CD4-positive, alpha-beta T cell (primary cell): ENCODE measurements around the gene HDHD2. TPM values are rescaled to one million over a fixed set of nuclear protein-coding genes. Genes with fewer than 3 reads are reported as not detected.

Experiments used
- ATAC-seq: fragments of 200-7000 bp; cut with Tn5 transposase; one replicate; pipeline ENCODE4 v1.10.0; 2022; ENCODE audit warnings: mild to moderate bottlenecking; ENCODE audit not compliant: poor library complexity
- CTCF ChIA-PET: fragments of 350-600 bp; sonication (Branson Sonifier 250); formaldehyde crosslinking; loops from one replicate; lab custom pipeline; 2021; ENCODE audit warnings: antibody characterized with exemption, inconsistent platforms; lab: Charles Lee
- POLR2A ChIA-PET: fragments of 350-600 bp; sonication (Branson Sonifier 250); formaldehyde crosslinking; loops from one replicate; lab custom pipeline; 2021; ENCODE audit warnings: antibody characterized with exemption, inconsistent platforms; lab: Charles Lee
- DNase-seq, 14 experiments: peaks; one replicate each; pipeline ENCODE4 v3.0.0-alpha.2; 2013 to 2020; ENCODE audit warnings: mixed read lengths in 2 of 14
- H3K27ac ChIP-seq, 2 donors: one replicate each; pipeline versions ENCODE4 v1.5.1 to v1.7.0; 2013; ENCODE audit warnings: low read length in 2 of 2, low read depth in 1 of 2, mild to moderate bottlenecking in 1 of 2
- H3K27me3 ChIP-seq, 2 experiments: 1 replicate in 1 of 2; 2 replicates in 1 of 2; pipeline versions ENCODE4 v1.6.1 to v1.7.0; 2013; ENCODE audit warnings: low read length in 2 of 2, control low read depth in 1 of 2, mild to moderate bottlenecking in 1 of 2, moderate library complexity in 1 of 2; ENCODE audit not compliant: insufficient read depth in 2 of 2, control insufficient read depth in 1 of 2
- H3K36me3 ChIP-seq: one replicate; pipeline ENCODE4 v1.6.1; 2013; ENCODE audit warnings: low read length, control low read depth; ENCODE audit not compliant: insufficient read depth
- H3K4me1 ChIP-seq: one replicate; pipeline ENCODE4 v1.6.1; 2013; ENCODE audit warnings: low read length, control low read depth; ENCODE audit not compliant: insufficient read depth
- H3K4me3 ChIP-seq: one replicate; pipeline ENCODE4 v1.5.1; 2013; ENCODE audit warnings: mild to moderate bottlenecking, low read length, moderate library complexity
- H3K9me3 ChIP-seq, 2 experiments: 1 replicate in 1 of 2; 2 replicates in 1 of 2; pipeline versions ENCODE4 v1.6.1 to v1.7.0; 2013; ENCODE audit warnings: low read length in 2 of 2, mild to moderate bottlenecking in 2 of 2, control low read depth in 1 of 2, moderate library complexity in 1 of 2; ENCODE audit not compliant: control insufficient read depth in 1 of 2, insufficient read depth in 1 of 2
- H3K27ac Mint-ChIP-seq: one replicate; pipeline ENCODE4 v1.8.0; 2020; ENCODE audit warnings: mixed read lengths
- H3K27me3 Mint-ChIP-seq: one replicate; pipeline ENCODE4 v1.8.0; 2021; ENCODE audit warnings: mixed read lengths
- H3K36me3 Mint-ChIP-seq: one replicate; pipeline ENCODE4 v1.8.0; 2021; ENCODE audit warnings: low read depth, mixed read lengths
- H3K4me1 Mint-ChIP-seq: one replicate; pipeline ENCODE4 v1.8.0; 2021; ENCODE audit warnings: low read depth, mixed read lengths
- H3K4me3 Mint-ChIP-seq: one replicate; pipeline ENCODE4 v1.8.0; 2020; ENCODE audit warnings: mild to moderate bottlenecking, mixed read lengths
- H3K9me3 Mint-ChIP-seq: one replicate; pipeline ENCODE4 v1.8.0; 2020; ENCODE audit warnings: mixed read lengths
- CTCF ChIP-seq: fragments of 200-600 bp; IDR thresholded peaks from one replicate; pipeline ENCODE4 v1.8.0; 2022; ENCODE audit warnings: antibody characterized with exemption, mild to moderate bottlenecking
- intact Hi-C, 2 experiments: fragments of 100-400 bp; cut with DNase I in 1 of 2; cut with micrococcal nuclease in 1 of 2; formaldehyde crosslinking; loops; one replicate each; pipeline versions ENCODE4 v1.15.1 to v1.9.0; 2023 to 2025; cut with DNase I, micrococcal nuclease
- total RNA-seq, 174 experiments: library from RNA in 2 of 174; stranded (reverse) in 2 of 174; gene quantifications; one replicate each; pipeline ENCODE4 v1.2.3 and lab custom pipeline; 2021 to 2026

The HDHD2 gene
- total RNA-seq, 2 experiments from 2014 or later = 7.3 to 8.9 TPM

GRCh38 chr18:47081578-47081977 is 68.7 kb downstream of the HDHD2 start:
- H3K9me3 ChIP-seq = no peaks in the 10 kb centered on the region
- no peaks in the 10 kb centered on the region for H3K4me1 ChIP-seq
- Mint-ChIP-seq H3K4me3 (no peak overlapping the region), H3K9me3 (no peaks in the 10 kb centered on the region), H3K36me3 (no peaks in the 10 kb centered on the region), H3K4me1 (no peaks in the 10 kb centered on the region), H3K27me3 (no peaks in the 10 kb centered on the region), H3K27ac (no peak overlapping the region)
- DNase-seq = no peak
- ChIA-PET POLR2A (no interaction called here), CTCF (no interaction called here)
- H3K36me3 ChIP-seq = no peaks in the 10 kb centered on the region
- no peak overlapping the region for H3K4me3 ChIP-seq
- H3K27ac ChIP-seq = no peak overlapping the region
- intact Hi-C loops = no loop called here
- H3K27me3 ChIP-seq = no peaks in the 10 kb centered on the region
- no peak for TF ChIP-seq CTCF
- no peak for ATAC-seq

GRCh38 chr18:47080872-47081271 is 69.4 kb downstream of the HDHD2 start:
- Mint-ChIP-seq H3K27me3 (no peaks in the 10 kb centered on the region), H3K4me1 (no peaks in the 10 kb centered on the region), H3K27ac (no peak overlapping the region), H3K9me3 (no peaks in the 10 kb centered on the region), H3K36me3 (no peaks in the 10 kb centered on the region), H3K4me3 (no peak overlapping the region)
- H3K4me3 ChIP-seq = no peak overlapping the region
- no peaks in the 10 kb centered on the region for H3K9me3 ChIP-seq
- H3K27me3 ChIP-seq = no peaks in the 10 kb centered on the region
- H3K4me1 ChIP-seq = no peaks in the 10 kb centered on the region
- ChIA-PET POLR2A (no interaction called here), CTCF (no interaction called here)
- intact Hi-C loops = no loop called here
- H3K36me3 ChIP-seq = no peaks in the 10 kb centered on the region
- ATAC-seq (no peak), DNase-seq (no peak)
- no peak overlapping the region for H3K27ac ChIP-seq
- no peak for TF ChIP-seq CTCF

- Histone ChIP-seq H3K27me3 (no peaks in the 10 kb centered on the region), H3K36me3 (no peaks in the 10 kb centered on the region), H3K4me1 (no peaks in the 10 kb centered on the region), H3K27ac (no peak overlapping the region), H3K9me3 (no peaks in the 10 kb centered on the region), H3K4me3 (no peak overlapping the region)
- ATAC-seq = no peak
- DNase-seq = no peak
- Mint-ChIP-seq H3K27me3 (no peaks in the 10 kb centered on the region), H3K4me3 (no peak overlapping the region), H3K9me3 (no peaks in the 10 kb centered on the region), H3K4me1 (no peaks in the 10 kb centered on the region), H3K27ac (no peak overlapping the region), H3K36me3 (no peaks in the 10 kb centered on the region)
- no peak for TF ChIP-seq CTCF
- CTCF ChIA-PET = no interaction called here
- intact Hi-C loops = no loop called here
- POLR2A ChIA-PET = no interaction called here
These were observed 73.2 kb downstream of the HDHD2 start for GRCh38 chr18:47077111-47077510.
